NCI-H345 treated with DMSO at 0.1 percent for 48 hours (cell line): Measurements from ENCODE around the gene FRYL.
"Not testable (repeated sequence)": the region's sequence is repeated elsewhere in the genome, so short reads cannot be mapped to it uniquely, and the experiment has no call there.

Source experiments
- DNase-seq: peaks from one replicate; lab custom pipeline; 2025; ENCODE audit not compliant: unreplicated experiment; lab: John Stamatoyannopoulos, UW

The FRYL gene

GRCh38 chr4:48704091-48704802 lies 75.8 kb downstream of the FRYL start:
- DNase-seq = no peak

- DNase-seq = no peak
Observed at GRCh38 chr4:48699475-48699874, 80.6 kb downstream of the FRYL start.

- no peak for DNase-seq
Observed at GRCh38 chr4:48698029-48698971, 81.8 kb downstream of the FRYL start.

GRCh38 chr4:48697516-48697915 lies 82.6 kb downstream of the FRYL start:
- DNase-seq = not testable (repeated sequence)

- no peak for DNase-seq
Observed at GRCh38 chr4:48694824-48695223, 85.3 kb downstream of the FRYL start.

GRCh38 chr4:48693856-48694574 lies 86.1 kb downstream of the FRYL start:
- DNase-seq = no peak

GRCh38 chr4:48692897-48693296 lies 87.2 kb downstream of the FRYL start:
- no peak for DNase-seq

GRCh38 chr4:48692044-48692443 lies 88.0 kb downstream of the FRYL start:
- DNase-seq = no peak

- DNase-seq = no peak
Observed at GRCh38 chr4:48688953-48689352, 91.1 kb downstream of the FRYL start.

GRCh38 chr4:48687313-48688051 lies 92.6 kb downstream of the FRYL start:
- no peak for DNase-seq

- no peak for DNase-seq
Observed at GRCh38 chr4:48686369-48686768, 93.7 kb downstream of the FRYL start.

- DNase-seq = no peak
Observed at GRCh38 chr4:48683784-48684666, 96.1 kb downstream of the FRYL start.

- DNase-seq = not testable (repeated sequence)
Observed at GRCh38 chr4:48682870-48683269, 97.2 kb downstream of the FRYL start.

- no peak for DNase-seq
Observed at GRCh38 chr4:48681856-48682255, 98.2 kb downstream of the FRYL start.

GRCh38 chr4:48680848-48681568 lies 99.1 kb downstream of the FRYL start:
- DNase-seq = no peak

GRCh38 chr4:48673537-48673936 lies 106.5 kb downstream of the FRYL start:
- no peak for DNase-seq

- no peak for DNase-seq
Observed at GRCh38 chr4:48670587-48670986, 109.5 kb downstream of the FRYL start.

- no peak for DNase-seq
Observed at GRCh38 chr4:48669086-48669485, 111.0 kb downstream of the FRYL start.
